NT2/D1 (cell line): ENCODE measurements around the gene ENC1.

Experiments
- SUZ12 ChIP-seq: IDR thresholded peaks from 2 replicates; pipeline ENCODE4 v1.6.1; 2011; ENCODE audit not compliant: insufficient read length, insufficient read depth; ENCODE audit errors: extremely low read depth
- YY1 ChIP-seq: IDR thresholded peaks from 2 replicates; pipeline ENCODE4 v1.6.1; 2011; ENCODE audit not compliant: insufficient read length, insufficient read depth
- ZNF274 ChIP-seq: IDR thresholded peaks from 2 replicates; pipeline ENCODE4 v1.6.1; 2011; ENCODE audit warnings: mild to moderate bottlenecking, low read depth, low read length

- no peak for TF ChIP-seq ZNF274
- no peak for TF ChIP-seq SUZ12
- TF ChIP-seq YY1, result no peak
Measured at GRCh38 chr5:74640954-74641734, 616 bp upstream of the ENC1 start.
